Chondrocyte (in vitro differentiated cells): ENCODE results near the gene TRPM6. TPM values are rescaled to one million over a fixed set of nuclear protein-coding genes. Genes with fewer than 3 reads are reported as not detected.

ENCODE experiments used
- DNase-seq: peaks from one replicate; pipeline ENCODE4 v3.0.0; 2021; ENCODE audit warnings: mixed read lengths, low spot score
- H3K27ac Mint-ChIP-seq: one replicate; pipeline ENCODE4 v1.8.0; 2021; ENCODE audit warnings: mild to moderate bottlenecking, moderate library complexity, mixed read lengths; ENCODE audit not compliant: unreplicated experiment
- H3K27me3 Mint-ChIP-seq: 2 replicates; pipeline ENCODE4 v1.8.0; 2021; ENCODE audit warnings: low read depth, mixed read lengths
- H3K36me3 Mint-ChIP-seq: 2 replicates; pipeline ENCODE4 v1.8.0; 2021; ENCODE audit warnings: low read depth, mixed read lengths
- H3K4me1 Mint-ChIP-seq: 2 replicates; pipeline ENCODE4 v1.8.0; 2021; ENCODE audit warnings: low read depth, mild to moderate bottlenecking, mixed read lengths
- H3K4me3 Mint-ChIP-seq: one replicate; pipeline ENCODE4 v1.8.0; 2021; ENCODE audit warnings: mild to moderate bottlenecking, moderate library complexity, mixed read lengths; ENCODE audit not compliant: unreplicated experiment
- H3K9me3 Mint-ChIP-seq: 2 replicates; pipeline ENCODE4 v1.8.0; 2021; ENCODE audit warnings: low read depth, mixed read lengths
- total RNA-seq: library from RNA; stranded (reverse); gene quantifications from 3 replicates; pipeline ENCODE4 v1.2.1, GENCODE V29; 2021
- TF ChIP-seq, protein P1 (sequence below): fragments of 200-600 bp; sonication (generic); IDR thresholded peaks from 2 replicates; pipeline ENCODE4 v1.5.0; 2021; ENCODE audit warnings: antibody characterized with exemption, mild to moderate bottlenecking, moderate library complexity

TRPM6 gene
- total RNA-seq, 1 donor from 2014 or later: 0.02 TPM

DNA sequence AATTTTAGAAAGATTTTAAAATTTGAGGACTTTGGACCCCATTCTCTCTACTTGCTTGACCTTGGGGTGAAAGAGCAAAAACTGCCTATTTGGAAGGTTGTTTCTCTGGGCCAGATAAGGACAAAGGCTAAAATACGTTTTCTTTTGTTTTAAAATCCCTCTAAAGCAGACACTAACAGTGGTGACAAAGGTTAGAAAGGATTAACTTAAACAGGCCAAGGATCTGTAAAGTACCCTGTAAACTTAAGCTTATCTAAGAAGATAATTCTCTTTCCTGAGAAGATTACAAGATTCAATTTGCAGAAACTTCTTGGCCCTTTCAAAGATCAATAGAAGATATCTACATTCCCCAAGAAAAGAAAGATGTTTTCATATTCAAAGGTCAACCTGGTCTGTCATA is 12.1 kb downstream of the TRPM6 start:
- H3K27me3 Mint-ChIP-seq: peaks cover 9% of the 10 kb centered on the region
- H3K27ac Mint-ChIP-seq: no peak overlapping the region
- H3K36me3 Mint-ChIP-seq: peaks cover 2% of the 10 kb centered on the region
- H3K9me3 Mint-ChIP-seq: peaks cover 20% of the 10 kb centered on the region
- TF ChIP-seq, protein P1, sequence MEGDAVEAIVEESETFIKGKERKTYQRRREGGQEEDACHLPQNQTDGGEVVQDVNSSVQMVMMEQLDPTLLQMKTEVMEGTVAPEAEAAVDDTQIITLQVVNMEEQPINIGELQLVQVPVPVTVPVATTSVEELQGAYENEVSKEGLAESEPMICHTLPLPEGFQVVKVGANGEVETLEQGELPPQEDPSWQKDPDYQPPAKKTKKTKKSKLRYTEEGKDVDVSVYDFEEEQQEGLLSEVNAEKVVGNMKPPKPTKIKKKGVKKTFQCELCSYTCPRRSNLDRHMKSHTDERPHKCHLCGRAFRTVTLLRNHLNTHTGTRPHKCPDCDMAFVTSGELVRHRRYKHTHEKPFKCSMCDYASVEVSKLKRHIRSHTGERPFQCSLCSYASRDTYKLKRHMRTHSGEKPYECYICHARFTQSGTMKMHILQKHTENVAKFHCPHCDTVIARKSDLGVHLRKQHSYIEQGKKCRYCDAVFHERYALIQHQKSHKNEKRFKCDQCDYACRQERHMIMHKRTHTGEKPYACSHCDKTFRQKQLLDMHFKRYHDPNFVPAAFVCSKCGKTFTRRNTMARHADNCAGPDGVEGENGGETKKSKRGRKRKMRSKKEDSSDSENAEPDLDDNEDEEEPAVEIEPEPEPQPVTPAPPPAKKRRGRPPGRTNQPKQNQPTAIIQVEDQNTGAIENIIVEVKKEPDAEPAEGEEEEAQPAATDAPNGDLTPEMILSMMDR: no peak
- H3K4me1 Mint-ChIP-seq: no peaks in the 10 kb centered on the region
- H3K4me3 Mint-ChIP-seq: no peak overlapping the region
- DNase-seq: no peak

DNA sequence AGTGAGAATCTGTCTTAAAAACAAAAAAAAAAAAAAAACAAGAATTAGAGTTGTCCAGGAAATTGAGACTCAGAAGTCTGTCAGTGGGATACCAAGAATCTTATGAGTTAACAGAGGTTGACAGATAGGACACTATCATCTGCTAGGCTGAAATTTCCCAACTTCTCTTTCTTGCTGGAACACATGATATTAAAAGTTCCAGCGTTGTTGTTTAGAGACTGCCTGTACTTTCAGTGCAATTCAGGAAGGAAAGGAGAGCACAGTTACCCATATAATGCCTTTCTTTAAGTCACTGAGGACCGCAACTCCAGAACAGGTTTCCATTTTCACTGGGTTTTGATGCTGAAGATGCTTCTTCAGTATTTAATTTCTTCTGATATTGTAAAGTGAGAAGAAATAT is 13.5 kb downstream of the TRPM6 start:
- peaks cover 6% of the 10 kb centered on the region for H3K9me3 Mint-ChIP-seq
- TF ChIP-seq, protein P1: no peak
- DNase-seq: no peak
- H3K27me3 Mint-ChIP-seq: peaks cover 14% of the 10 kb centered on the region
- H3K4me1 Mint-ChIP-seq: no peaks in the 10 kb centered on the region
- H3K4me3 Mint-ChIP-seq: no peak overlapping the region
- H3K27ac Mint-ChIP-seq: no peak overlapping the region
- H3K36me3 Mint-ChIP-seq: no peaks in the 10 kb centered on the region

DNA sequence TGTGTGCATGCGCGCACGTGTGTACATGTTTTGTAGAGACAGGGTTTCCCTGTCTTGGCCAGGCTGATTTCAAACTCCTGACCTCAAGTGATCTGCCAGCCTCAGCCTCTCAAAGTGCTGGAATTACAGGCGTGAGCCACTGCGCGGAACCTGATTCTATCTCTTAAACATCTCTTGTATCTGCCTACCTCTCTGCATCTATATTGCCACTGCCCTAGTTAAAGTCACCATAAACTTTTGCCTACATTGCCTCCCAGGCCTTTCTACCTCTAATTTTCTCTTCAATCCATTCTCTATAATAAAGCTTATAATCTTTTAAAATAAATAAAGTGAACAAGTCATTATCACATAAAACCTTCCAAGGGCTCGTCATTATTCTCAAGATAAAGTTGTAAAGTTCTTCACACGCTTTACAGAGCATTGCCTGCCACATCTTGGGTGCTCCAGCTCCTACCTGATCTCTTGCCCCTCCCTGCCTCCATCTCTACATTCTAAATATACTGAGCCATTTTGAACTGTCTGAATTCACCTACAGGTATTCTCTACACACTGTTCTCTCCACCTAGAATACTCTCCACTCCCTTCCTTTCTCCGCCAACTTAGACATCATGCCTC is 15.0 kb downstream of the TRPM6 start:
- Mint-ChIP-seq H3K27me3 (peaks cover 14% of the 10 kb centered on the region), H3K4me3 (no peak overlapping the region)
- TF ChIP-seq, protein P1: no peak

DNA sequence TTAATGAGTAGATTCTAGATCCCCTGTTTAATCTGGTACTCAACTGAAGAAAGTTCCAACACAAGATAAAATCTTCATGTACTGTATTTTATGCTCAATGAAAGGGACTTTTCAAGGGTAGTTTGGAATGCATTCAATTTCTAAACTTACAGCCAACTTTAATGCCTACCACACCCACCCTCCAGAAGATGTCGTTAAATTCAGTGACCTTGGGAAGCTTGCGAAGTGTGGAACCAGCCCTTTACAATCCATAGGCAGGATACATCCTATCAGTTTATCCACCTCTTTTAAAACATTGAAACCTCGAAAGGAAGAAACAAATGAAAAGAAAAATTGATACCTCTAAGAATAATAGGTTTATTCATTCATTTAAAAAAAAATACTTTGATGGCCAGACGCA is 20.2 kb downstream of the TRPM6 start:
- Mint-ChIP-seq H3K27ac (no peak overlapping the region), H3K9me3 (no peaks in the 10 kb centered on the region), H3K36me3 (no peaks in the 10 kb centered on the region), H3K4me1 (no peaks in the 10 kb centered on the region), H3K27me3 (peaks cover 10% of the 10 kb centered on the region), H3K4me3 (no peak overlapping the region)
- TF ChIP-seq, protein P1: no peak
- no peak for DNase-seq

More for the DNA sequence above, 15.0 kb downstream of the TRPM6 start:
- Mint-ChIP-seq H3K27ac (no peak overlapping the region), H3K9me3 (no peaks in the 10 kb centered on the region), H3K4me1 (no peaks in the 10 kb centered on the region), H3K36me3 (no peaks in the 10 kb centered on the region)
- DNase-seq: no peak

DNA sequence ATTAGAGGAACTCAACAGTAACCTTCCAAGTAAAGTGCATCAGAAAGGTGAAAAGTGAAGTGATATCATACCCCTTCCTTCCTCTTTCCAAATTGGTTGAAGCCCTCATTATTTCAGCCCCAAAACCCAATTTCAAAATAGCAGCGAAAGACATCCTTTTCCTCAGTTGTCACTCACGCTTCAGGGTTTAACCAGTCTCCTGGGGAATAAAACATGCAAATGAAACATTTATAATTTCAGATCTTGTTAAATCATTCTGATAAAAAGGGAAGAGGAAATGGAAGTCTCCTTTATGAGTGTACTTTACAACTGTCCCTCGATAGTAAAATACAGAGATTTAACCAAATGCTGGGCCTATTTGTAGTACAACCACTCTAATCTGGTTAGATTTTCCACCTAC is 22.5 kb downstream of the TRPM6 start:
- Mint-ChIP-seq H3K9me3 (no peaks in the 10 kb centered on the region), H3K36me3 (no peaks in the 10 kb centered on the region), H3K27me3 (peaks cover 6% of the 10 kb centered on the region), H3K4me1 (no peaks in the 10 kb centered on the region), H3K27ac (no peak overlapping the region), H3K4me3 (no peak overlapping the region)
- TF ChIP-seq, protein P1: no peak
- no peak for DNase-seq
